Memory B cell (primary cell): ENCODE results near the gene TRIM33.
"Not testable (repeated sequence)": the region's sequence is repeated elsewhere in the genome, so short reads cannot be mapped to it uniquely, and the experiment has no call there.

ENCODE experiments used
- ATAC-seq: fragments of 150-1000 bp; cut with Tn5 transposase; 2 replicates; pipeline ENCODE4 v1.10.0; 2021; ENCODE audit warnings: low read depth, mild to moderate bottlenecking, moderate library complexity
- DNase-seq, 2 donors: peaks; one replicate each; pipeline ENCODE4 v3.0.0; 2022; ENCODE audit warnings: low spot score in 2 of 2
- H3K27ac Mint-ChIP-seq: one replicate; pipeline ENCODE4 v1.8.0; 2022; ENCODE audit warnings: mild to moderate bottlenecking, moderate library complexity, mixed read lengths
- H3K27me3 Mint-ChIP-seq: one replicate; pipeline ENCODE4 v1.8.0; 2022; ENCODE audit warnings: mixed read lengths
- H3K36me3 Mint-ChIP-seq: one replicate; pipeline ENCODE4 v1.8.0; 2022; ENCODE audit warnings: mild to moderate bottlenecking, mixed read lengths
- H3K4me1 Mint-ChIP-seq: one replicate; pipeline ENCODE4 v1.8.0; 2022; ENCODE audit warnings: mixed read lengths
- H3K4me3 Mint-ChIP-seq: one replicate; pipeline ENCODE4 v1.8.0; 2022; ENCODE audit warnings: mild to moderate bottlenecking, moderate library complexity, mixed read lengths
- H3K9me3 Mint-ChIP-seq: one replicate; pipeline ENCODE4 v1.8.0; 2022; ENCODE audit warnings: mixed read lengths

Gene TRIM33

GRCh38 chr1:114387585-114387984 is 123.4 kb downstream of the TRIM33 start:
- H3K4me1 Mint-ChIP-seq, DNase-seq, H3K27me3 Mint-ChIP-seq, H3K27ac Mint-ChIP-seq, H3K4me3 Mint-ChIP-seq, ATAC-seq: not testable (repeated sequence)
- H3K9me3 Mint-ChIP-seq = peaks cover 22% of the 10 kb centered on the region
- H3K36me3 Mint-ChIP-seq = peaks cover 12% of the 10 kb centered on the region

- DNase-seq = no peak
- Mint-ChIP-seq H3K27ac (no peak overlapping the region), H3K27me3 (no peaks in the 10 kb centered on the region), H3K36me3 (peaks cover 6% of the 10 kb centered on the region), H3K4me3 (no peak overlapping the region), H3K4me1 (no peaks in the 10 kb centered on the region), H3K9me3 (peaks cover 24% of the 10 kb centered on the region)
- ATAC-seq = no peak
These were observed 124.0 kb downstream of the TRIM33 start for GRCh38 chr1:114387010-114387360.

GRCh38 chr1:114386129-114387009 is 124.6 kb downstream of the TRIM33 start:
- no peak for ATAC-seq
- H3K36me3 Mint-ChIP-seq = peaks cover 2% of the 10 kb centered on the region
- H3K4me3 Mint-ChIP-seq = no peak overlapping the region
- DNase-seq = no peak
- H3K27ac Mint-ChIP-seq = no peak overlapping the region
- H3K4me1 Mint-ChIP-seq = no peaks in the 10 kb centered on the region
- H3K9me3 Mint-ChIP-seq = peaks cover 26% of the 10 kb centered on the region
- no peaks in the 10 kb centered on the region for H3K27me3 Mint-ChIP-seq

- no peaks in the 10 kb centered on the region for H3K27me3 Mint-ChIP-seq
- H3K36me3 Mint-ChIP-seq = peaks cover 2% of the 10 kb centered on the region
- H3K9me3 Mint-ChIP-seq = peaks cover 31% of the 10 kb centered on the region
- DNase-seq (no peak), ATAC-seq (no peak)
- no peak overlapping the region for H3K27ac Mint-ChIP-seq
- no peak overlapping the region for H3K4me3 Mint-ChIP-seq
- H3K4me1 Mint-ChIP-seq = no peaks in the 10 kb centered on the region
These were observed 126.1 kb downstream of the TRIM33 start for GRCh38 chr1:114384922-114385321.

- ATAC-seq (no peak), DNase-seq (no peak)
- no peaks in the 10 kb centered on the region for H3K36me3 Mint-ChIP-seq
- no peak overlapping the region for H3K4me3 Mint-ChIP-seq
- peaks cover 27% of the 10 kb centered on the region for H3K9me3 Mint-ChIP-seq
- H3K4me1 Mint-ChIP-seq = no peaks in the 10 kb centered on the region
- no peaks in the 10 kb centered on the region for H3K27me3 Mint-ChIP-seq
- H3K27ac Mint-ChIP-seq = no peak overlapping the region
These were observed 131.0 kb downstream of the TRIM33 start for GRCh38 chr1:114379987-114380386.

GRCh38 chr1:114379358-114379757 is 131.6 kb downstream of the TRIM33 start:
- Mint-ChIP-seq H3K4me1 (no peaks in the 10 kb centered on the region), H3K27ac (no peak overlapping the region), H3K27me3 (no peaks in the 10 kb centered on the region), H3K9me3 (peaks cover 24% of the 10 kb centered on the region), H3K36me3 (no peaks in the 10 kb centered on the region), H3K4me3 (no peak overlapping the region)
- DNase-seq (no peak), ATAC-seq (no peak)

GRCh38 chr1:114377356-114377755 is 133.6 kb downstream of the TRIM33 start:
- no peak for DNase-seq
- Mint-ChIP-seq H3K36me3 (no peaks in the 10 kb centered on the region), H3K9me3 (peaks cover 24% of the 10 kb centered on the region), H3K27me3 (no peaks in the 10 kb centered on the region), H3K4me3 (no peak overlapping the region), H3K4me1 (no peaks in the 10 kb centered on the region), H3K27ac (no peak overlapping the region)
- no peak for ATAC-seq

- DNase-seq (no peak), ATAC-seq (no peak)
- H3K4me3 Mint-ChIP-seq = no peak overlapping the region
- H3K9me3 Mint-ChIP-seq = peaks cover 9% of the 10 kb centered on the region
- peaks cover 8% of the 10 kb centered on the region for H3K27me3 Mint-ChIP-seq
- H3K36me3 Mint-ChIP-seq = peaks cover 5% of the 10 kb centered on the region
- H3K27ac Mint-ChIP-seq = no peak overlapping the region
- H3K4me1 Mint-ChIP-seq = no peaks in the 10 kb centered on the region
These were observed 141.1 kb downstream of the TRIM33 start for GRCh38 chr1:114369930-114370329.

- not testable (repeated sequence) for H3K36me3 Mint-ChIP-seq, ATAC-seq, H3K27ac Mint-ChIP-seq, H3K4me3 Mint-ChIP-seq, H3K27me3 Mint-ChIP-seq, H3K4me1 Mint-ChIP-seq, DNase-seq
- H3K9me3 Mint-ChIP-seq = peaks cover 10% of the 10 kb centered on the region
These were observed 141.6 kb downstream of the TRIM33 start for GRCh38 chr1:114369266-114369919.

- no peak overlapping the region for H3K4me3 Mint-ChIP-seq
- DNase-seq (no peak), ATAC-seq (no peak)
- H3K4me1 Mint-ChIP-seq = no peaks in the 10 kb centered on the region
- H3K27ac Mint-ChIP-seq = no peak overlapping the region
- H3K9me3 Mint-ChIP-seq = peaks cover 9% of the 10 kb centered on the region
- peaks cover 8% of the 10 kb centered on the region for H3K27me3 Mint-ChIP-seq
- H3K36me3 Mint-ChIP-seq = peaks cover 5% of the 10 kb centered on the region
These were observed 142.3 kb downstream of the TRIM33 start for GRCh38 chr1:114368560-114369255.

GRCh38 chr1:114367810-114368209 is 143.2 kb downstream of the TRIM33 start:
- no peak overlapping the region for H3K27ac Mint-ChIP-seq
- peaks cover 8% of the 10 kb centered on the region for H3K27me3 Mint-ChIP-seq
- no peak overlapping the region for H3K4me3 Mint-ChIP-seq
- DNase-seq = no peak
- H3K9me3 Mint-ChIP-seq = peaks cover 9% of the 10 kb centered on the region
- H3K36me3 Mint-ChIP-seq = peaks cover 5% of the 10 kb centered on the region
- no peak for ATAC-seq
- H3K4me1 Mint-ChIP-seq = no peaks in the 10 kb centered on the region

GRCh38 chr1:114363230-114363629 is 147.8 kb downstream of the TRIM33 start:
- not testable (repeated sequence) for H3K4me3 Mint-ChIP-seq, H3K4me1 Mint-ChIP-seq, H3K36me3 Mint-ChIP-seq, H3K27me3 Mint-ChIP-seq, ATAC-seq, DNase-seq, H3K27ac Mint-ChIP-seq, H3K9me3 Mint-ChIP-seq

GRCh38 chr1:114359791-114360190 is 151.2 kb downstream of the TRIM33 start:
- Mint-ChIP-seq H3K9me3 (peaks cover 4% of the 10 kb centered on the region), H3K27ac (no peak overlapping the region), H3K4me3 (no peak overlapping the region), H3K4me1 (no peaks in the 10 kb centered on the region), H3K36me3 (peaks cover 3% of the 10 kb centered on the region), H3K27me3 (peaks cover 3% of the 10 kb centered on the region)
- no peak for ATAC-seq
- no peak for DNase-seq

- H3K27ac Mint-ChIP-seq = no peak overlapping the region
- H3K4me1 Mint-ChIP-seq = peaks cover 4% of the 10 kb centered on the region
- peaks cover 2% of the 10 kb centered on the region for H3K9me3 Mint-ChIP-seq
- no peak for ATAC-seq
- no peak overlapping the region for H3K4me3 Mint-ChIP-seq
- H3K36me3 Mint-ChIP-seq = no peaks in the 10 kb centered on the region
- H3K27me3 Mint-ChIP-seq = peaks cover 3% of the 10 kb centered on the region
- DNase-seq = no peak
These were observed 155.8 kb downstream of the TRIM33 start for GRCh38 chr1:114355240-114355639.
